ENCODE measurements around the gene ADGRG6.

DNA sequence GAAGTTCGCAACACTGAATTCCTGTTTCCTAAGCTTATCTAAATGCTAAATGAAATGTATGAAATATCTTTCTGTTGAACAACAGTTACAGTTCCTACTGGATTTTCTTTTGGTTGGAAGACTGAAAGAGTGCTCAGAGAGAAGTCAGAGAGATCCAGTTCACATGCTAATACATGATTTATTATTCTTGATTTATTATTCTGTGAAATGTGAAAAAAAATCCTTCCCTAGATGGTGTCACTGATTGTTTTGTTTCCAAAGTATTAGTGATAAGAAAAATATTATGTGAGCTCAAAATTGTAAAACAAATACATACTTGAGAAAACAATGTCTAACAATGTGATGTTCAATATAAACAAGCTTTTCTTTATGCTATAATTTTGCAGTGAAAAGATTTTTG lies 42.1 kb downstream of the ADGRG6 start:
- TF ChIP-seq TCF7L2 (IDR thresholded peaks at IDR 0.05; ENCODE audit: low read depth, low read length) (no peak), POLR2AphosphoS5 (IDR thresholded peaks at IDR 0.05; ENCODE audit: low read depth, low read length) (no peak), SIN3A (IDR thresholded peaks at IDR 0.05; ENCODE audit: borderline replicate concordance, insufficient read depth, low read depth, low read length) (no peak)
- TF ChIP-seq, protein P1, sequence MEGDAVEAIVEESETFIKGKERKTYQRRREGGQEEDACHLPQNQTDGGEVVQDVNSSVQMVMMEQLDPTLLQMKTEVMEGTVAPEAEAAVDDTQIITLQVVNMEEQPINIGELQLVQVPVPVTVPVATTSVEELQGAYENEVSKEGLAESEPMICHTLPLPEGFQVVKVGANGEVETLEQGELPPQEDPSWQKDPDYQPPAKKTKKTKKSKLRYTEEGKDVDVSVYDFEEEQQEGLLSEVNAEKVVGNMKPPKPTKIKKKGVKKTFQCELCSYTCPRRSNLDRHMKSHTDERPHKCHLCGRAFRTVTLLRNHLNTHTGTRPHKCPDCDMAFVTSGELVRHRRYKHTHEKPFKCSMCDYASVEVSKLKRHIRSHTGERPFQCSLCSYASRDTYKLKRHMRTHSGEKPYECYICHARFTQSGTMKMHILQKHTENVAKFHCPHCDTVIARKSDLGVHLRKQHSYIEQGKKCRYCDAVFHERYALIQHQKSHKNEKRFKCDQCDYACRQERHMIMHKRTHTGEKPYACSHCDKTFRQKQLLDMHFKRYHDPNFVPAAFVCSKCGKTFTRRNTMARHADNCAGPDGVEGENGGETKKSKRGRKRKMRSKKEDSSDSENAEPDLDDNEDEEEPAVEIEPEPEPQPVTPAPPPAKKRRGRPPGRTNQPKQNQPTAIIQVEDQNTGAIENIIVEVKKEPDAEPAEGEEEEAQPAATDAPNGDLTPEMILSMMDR (IDR thresholded peaks at IDR 0.05): no peak
- TF ChIP-seq, protein P2, sequence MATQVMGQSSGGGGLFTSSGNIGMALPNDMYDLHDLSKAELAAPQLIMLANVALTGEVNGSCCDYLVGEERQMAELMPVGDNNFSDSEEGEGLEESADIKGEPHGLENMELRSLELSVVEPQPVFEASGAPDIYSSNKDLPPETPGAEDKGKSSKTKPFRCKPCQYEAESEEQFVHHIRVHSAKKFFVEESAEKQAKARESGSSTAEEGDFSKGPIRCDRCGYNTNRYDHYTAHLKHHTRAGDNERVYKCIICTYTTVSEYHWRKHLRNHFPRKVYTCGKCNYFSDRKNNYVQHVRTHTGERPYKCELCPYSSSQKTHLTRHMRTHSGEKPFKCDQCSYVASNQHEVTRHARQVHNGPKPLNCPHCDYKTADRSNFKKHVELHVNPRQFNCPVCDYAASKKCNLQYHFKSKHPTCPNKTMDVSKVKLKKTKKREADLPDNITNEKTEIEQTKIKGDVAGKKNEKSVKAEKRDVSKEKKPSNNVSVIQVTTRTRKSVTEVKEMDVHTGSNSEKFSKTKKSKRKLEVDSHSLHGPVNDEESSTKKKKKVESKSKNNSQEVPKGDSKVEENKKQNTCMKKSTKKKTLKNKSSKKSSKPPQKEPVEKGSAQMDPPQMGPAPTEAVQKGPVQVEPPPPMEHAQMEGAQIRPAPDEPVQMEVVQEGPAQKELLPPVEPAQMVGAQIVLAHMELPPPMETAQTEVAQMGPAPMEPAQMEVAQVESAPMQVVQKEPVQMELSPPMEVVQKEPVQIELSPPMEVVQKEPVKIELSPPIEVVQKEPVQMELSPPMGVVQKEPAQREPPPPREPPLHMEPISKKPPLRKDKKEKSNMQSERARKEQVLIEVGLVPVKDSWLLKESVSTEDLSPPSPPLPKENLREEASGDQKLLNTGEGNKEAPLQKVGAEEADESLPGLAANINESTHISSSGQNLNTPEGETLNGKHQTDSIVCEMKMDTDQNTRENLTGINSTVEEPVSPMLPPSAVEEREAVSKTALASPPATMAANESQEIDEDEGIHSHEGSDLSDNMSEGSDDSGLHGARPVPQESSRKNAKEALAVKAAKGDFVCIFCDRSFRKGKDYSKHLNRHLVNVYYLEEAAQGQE (IDR thresholded peaks at IDR 0.05; ENCODE audit: insufficient read depth in 1 of 2, low read depth in 2 of 2, low read length in 1 of 2): no peak
